GM18526 (cell line): ENCODE data around the gene SCCPDH.

Experiments
- POLR2A ChIP-seq: IDR thresholded peaks from 3 replicates; pipeline ENCODE4 v1.6.1; 2011; ENCODE audit not compliant: insufficient read length; ENCODE audit errors: extremely low read depth

Gene SCCPDH

DNA sequence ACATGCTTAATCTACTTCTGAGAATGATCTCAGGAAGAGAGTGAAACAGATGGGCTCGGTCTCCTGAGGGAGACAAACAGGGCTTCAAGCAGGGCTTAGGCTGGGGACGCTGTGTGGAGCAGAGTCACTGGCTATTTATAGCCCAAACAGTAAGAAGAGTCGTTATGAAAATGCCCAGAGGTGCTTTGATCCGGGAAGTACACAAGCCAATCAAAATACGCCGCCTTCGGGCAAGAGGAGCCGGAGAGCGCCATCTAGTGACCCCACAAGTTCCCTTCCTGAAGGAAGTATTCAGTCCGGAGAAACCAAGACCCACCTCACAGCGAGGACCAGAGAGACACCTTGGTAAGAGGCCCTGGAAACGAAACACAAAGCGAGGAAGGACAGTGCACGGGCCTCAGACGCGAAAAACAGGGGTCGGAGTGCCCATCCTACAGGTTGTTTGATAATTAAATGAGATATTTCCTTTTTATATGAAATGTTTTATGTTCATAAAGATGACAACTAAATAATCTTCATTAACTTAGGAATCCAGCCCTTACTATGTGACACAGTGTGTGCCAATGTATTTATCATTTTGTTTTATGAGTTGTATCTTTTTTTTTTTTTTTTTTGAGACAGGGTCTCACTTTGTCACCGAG is 25.0 kb upstream of the SCCPDH start:
- TF ChIP-seq POLR2A, result no peak

DNA sequence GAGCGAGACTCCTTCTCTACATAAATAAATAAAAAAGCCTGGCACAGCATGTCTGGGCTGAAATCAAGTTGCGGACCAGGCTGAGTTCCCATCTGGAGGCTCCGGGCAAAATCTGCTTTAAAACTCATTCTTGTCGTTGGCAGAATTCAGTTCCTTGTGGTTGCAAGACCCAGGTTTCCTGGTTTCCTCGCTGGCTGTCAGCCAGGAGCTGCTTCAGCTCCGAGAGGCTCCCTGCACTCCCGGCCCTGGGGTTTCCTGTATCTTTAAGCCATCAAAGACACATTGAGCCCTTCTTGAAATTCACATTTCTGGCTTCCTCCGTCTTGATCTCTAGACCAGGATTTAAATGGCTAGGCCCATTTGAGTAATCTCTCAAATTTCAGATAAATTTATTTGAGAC is 20.6 kb upstream of the SCCPDH start:
- TF ChIP-seq POLR2A, result no peak

DNA sequence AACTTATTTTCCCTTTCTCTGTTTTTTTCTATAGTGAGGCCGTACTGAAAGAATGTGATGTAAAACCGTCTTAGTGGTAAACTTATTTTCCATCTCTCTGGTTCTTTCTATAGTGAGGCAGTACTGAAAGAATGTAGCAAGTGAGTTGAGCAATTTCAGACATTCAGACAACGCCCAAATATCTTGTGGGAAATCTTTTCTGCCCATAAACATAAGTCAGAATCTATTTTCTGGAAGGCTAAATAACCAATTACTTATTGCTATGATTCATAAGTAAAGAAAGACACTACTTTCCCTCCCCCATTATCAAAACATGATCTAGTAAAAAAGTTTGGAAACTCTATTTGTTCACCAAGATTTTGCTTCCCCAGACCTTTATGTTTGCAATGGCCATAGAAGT is 18.8 kb upstream of the SCCPDH start:
- no peak for TF ChIP-seq POLR2A

DNA sequence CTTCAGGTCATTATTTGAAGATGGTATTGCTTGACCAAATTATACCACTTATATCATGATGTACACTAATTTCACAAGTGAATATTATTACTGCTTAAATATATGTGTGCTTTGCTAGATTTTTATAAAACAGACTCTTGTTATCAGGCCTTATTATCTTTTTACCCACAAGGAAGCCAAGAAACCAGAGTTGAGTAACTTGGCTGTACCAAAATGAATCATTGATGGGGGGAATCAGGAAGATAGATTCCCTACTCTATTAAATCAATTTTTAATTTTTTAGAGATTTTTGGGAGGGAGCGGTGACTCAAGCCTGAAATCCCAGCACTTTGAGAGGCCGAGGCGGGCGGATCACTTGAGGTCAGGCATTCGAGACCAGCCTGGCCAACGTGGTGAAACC is 16.0 kb upstream of the SCCPDH start:
- no peak for TF ChIP-seq POLR2A

DNA sequence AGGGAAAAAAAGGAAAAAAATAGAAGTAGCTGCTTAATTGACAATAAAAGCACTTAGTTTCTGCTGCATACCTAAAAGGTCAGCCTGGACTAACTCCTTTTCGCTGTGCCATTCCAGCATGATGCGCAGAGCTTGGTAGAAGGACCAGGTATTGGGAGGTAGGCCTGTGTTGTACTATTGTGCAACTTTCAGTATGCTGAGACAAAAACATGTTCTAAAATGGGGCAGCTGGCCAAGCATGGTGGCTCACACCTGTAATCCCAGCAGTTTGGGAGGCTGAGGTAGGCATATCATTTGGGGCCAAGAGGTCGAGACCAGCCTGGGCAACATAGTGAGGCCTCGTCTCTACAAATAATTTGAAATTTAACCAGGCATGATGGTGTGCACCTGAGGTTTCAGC is 15.0 kb upstream of the SCCPDH start:
- TF ChIP-seq POLR2A, result no peak

DNA sequence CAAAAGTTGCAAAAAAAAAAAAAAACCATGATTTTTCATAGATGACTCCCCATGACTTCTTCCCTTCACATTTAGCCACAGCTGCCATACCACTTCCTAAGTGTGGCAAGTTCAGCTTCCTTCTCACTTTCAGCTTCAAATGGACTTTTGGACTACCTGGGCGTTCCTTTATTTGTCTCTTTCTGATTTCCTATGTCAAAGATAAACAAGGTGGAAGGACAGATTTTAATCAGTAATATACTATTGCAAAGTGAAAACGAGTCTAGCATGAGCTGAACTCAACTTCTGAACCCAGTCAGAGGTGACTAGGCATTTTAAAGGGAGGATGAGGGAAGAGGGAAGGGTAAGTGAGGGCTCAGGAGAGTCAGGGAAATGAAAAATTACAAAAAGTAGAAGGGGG is 14.4 kb upstream of the SCCPDH start:
- no peak for TF ChIP-seq POLR2A

DNA sequence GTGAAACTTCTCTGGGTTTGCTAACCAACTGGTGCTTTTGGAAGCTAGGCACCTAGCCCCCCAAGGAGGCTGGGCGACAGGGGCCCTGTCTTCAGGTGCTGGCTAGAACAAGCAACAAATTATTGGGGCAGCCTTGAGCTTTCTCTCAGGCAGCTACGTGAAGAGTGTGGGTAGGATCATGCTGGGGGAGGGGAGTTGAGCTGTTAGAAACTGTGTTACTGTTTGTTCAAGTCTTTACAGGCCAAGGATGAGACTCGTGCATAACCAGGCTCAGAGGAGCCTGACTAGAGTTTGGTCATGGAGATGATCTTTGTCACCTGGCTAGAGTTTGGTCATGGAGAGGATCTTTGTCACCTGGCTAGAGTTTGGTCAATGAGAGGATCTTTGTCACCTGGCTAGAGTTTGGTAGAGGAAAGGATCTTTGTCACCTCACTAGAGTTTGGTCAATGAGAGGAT is 12.6 kb upstream of the SCCPDH start:
- TF ChIP-seq POLR2A, result no peak

DNA sequence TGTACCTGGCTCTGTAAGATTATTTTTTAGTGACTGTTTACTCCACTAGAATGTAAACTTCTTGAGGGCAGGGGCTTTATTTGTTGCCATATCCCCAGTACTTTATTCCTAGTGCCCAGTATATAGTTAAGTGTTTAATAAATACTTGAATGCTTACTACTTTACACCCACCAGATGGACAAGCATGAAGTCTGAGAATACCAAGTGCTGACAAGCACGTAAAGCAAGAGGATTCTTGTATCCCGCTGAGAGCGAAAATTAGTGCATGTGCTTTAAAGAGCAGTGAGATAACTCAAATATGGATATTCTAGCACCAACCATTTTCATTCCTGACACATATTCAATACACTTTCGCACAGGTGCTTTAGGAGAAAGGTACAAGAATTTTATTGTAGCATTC is 1.5 kb upstream of the SCCPDH start:
- TF ChIP-seq POLR2A, result no peak

DNA sequence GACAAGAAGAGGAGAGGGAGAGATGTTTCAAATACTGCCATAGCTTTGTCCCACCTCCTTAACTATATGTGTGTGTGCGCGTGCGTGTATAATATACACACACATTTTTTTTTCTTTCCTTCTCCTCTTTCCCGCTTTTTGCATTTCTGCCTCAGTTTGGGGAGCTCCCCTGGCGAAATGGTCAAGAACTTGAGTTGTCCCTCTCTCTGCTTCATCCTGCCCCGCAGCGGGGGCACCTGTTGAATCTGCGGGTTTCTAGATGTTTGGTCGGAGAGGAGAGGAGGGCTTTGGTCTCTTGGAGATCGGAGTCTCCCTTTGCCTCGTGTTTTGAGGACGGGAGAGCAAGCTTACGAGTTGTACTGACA is 504 bp downstream of the SCCPDH start:
- TF ChIP-seq POLR2A, result no peak

DNA sequence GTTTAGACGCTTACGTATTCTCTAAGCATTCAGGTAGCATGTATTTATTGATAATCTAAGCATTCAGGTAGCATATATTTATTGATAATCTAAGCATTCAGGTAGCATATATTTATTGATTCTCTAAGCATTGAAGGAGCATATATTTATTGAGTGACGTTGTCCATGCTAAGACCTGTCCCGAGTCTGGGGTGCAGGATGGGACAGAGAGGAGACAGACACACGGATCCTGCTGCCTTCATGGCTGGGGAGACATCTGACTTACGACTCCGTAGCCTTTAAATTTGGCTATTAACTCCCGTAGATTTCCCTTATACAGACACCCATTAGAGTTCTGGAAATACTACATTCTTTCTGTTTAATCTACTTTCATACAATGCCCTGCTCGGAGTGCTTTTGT is 982 bp downstream of the SCCPDH start:
- TF ChIP-seq POLR2A, result no peak

DNA sequence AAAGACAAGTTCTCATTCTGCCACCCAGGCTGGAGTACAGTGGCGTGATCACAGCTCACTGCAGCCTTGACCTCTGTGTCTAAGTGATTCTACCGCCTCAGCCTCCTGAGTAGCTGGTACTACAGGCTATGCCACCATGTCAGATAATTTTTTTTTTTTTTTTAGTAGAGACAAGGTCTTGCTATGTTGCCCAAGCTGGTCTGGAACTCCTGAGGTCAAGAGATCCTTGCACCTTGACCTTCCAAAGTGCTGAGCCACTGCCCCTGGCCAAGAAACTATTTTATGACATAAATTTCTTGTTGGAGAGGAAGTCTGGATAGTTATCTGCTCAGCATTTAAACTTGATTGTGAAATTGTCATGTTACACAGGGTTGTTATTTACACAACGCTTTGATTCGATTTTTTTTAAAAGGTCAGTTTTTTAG is 2.1 kb downstream of the SCCPDH start:
- no peak for TF ChIP-seq POLR2A

DNA sequence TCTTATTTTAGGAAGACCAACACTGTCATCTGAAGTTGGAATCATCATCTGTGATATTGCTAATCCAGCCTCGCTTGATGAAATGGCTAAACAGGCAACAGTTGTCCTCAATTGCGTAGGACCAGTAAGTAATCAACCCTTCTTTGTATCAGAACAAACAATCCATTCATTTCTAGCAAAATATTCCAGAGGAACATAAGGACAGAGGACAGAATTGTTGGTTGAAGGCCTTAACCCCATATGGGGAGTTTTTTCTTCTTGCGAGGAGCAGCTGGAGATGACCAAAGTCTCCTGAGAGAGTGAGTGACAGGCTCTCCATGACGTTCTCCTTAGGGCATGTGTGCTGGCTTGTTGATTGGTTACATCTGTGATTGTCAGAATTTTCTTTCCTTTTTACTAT is 2.7 kb downstream of the SCCPDH start:
- TF ChIP-seq POLR2A, result no peak

DNA sequence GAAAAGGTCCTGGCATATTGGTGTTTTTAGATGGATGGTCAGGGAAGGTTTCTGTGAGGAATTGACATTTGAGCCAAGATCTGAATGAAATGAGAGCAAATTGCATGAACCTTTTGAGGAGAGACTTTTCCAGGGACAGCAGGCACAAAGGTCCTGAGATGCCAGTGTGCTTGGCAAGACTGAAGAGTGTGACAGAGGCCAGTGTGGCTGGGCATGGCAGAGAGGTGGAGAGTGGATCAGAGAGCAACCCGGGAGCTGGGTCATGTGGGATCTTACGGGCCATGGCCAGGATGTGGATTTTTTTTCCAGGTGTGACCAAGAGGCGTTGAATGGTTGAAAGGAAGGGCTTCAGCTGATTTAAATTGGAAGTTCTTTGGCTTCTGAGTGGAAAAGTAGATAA is 3.4 kb downstream of the SCCPDH start:
- TF ChIP-seq POLR2A, result no peak

DNA sequence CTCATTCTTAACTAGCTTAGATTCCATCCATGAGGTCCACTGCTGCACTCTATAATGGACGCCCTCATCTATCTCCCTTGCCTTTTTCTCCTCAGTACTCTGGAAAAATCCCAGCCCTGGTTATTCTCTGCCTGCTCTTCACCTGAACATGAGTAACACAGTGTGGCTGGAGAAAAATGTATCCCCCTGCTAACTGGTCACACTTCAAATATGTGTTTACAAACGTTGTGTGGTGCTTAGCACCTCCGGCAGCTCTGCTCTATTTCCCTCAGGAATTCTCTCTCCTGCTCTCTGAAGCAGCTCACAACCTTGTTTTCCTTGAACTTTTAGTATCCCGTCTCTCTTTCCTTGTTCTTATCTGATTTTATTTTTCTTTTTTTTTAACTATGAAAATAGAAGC is 4.1 kb downstream of the SCCPDH start:
- TF ChIP-seq POLR2A, result no peak

DNA sequence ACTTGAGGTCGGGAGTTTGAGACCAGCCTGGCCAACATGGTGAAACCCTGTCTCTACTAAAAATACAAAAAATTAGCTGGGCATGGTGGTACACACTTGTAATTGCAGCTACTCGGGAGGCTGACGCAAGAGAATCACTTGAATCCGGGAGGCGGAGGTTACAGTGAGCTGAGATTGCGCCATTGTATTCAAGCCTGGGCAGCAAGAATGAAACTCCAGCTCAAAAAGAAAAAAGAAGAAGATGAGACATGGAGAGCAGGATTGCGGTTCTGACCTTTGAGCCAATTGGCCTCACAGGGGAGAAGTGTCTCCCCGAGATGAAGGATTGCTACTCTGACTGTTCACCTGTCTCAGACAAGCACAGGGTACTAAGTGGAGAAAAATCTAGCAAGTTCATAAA is 6.6 kb downstream of the SCCPDH start:
- TF ChIP-seq POLR2A, result no peak

DNA sequence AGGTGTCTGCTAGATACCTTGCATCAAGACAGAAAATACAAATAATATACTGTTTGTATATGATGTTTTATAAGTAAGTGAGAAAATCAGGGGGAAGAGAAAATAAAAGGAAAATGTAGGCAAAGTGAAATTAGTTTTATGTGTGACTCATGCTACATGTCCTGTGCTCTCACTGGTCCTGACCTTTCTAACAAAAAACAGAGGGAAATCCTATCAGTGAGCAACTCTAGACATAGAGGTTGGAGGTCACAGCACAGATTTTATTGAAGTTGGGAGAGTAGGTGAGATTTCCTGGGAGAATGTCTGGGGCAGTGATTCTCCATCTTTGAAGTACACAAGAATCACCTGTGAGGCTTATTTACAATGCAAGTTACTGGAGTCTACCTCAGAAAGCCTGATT is 9.5 kb downstream of the SCCPDH start:
- no peak for TF ChIP-seq POLR2A

DNA sequence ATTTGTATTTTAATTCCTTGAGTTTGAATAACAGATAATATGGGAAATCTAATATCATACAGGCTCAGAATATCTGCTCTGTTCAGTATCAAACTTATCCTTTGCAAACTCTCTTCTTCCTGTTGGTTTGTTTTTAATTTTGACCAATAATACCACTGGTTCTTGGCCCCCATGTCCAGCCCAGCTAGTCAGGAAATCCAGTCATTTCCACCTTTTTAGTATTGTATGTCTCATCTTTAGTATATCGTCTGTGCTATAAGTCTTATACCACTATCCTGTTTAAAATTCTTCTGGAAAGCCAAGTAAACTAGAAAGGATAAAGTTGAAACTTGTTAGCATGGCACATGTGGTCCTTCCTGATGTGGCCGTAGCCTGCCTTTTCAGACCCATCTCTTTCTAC is 10.7 kb downstream of the SCCPDH start:
- TF ChIP-seq POLR2A, result no peak

DNA sequence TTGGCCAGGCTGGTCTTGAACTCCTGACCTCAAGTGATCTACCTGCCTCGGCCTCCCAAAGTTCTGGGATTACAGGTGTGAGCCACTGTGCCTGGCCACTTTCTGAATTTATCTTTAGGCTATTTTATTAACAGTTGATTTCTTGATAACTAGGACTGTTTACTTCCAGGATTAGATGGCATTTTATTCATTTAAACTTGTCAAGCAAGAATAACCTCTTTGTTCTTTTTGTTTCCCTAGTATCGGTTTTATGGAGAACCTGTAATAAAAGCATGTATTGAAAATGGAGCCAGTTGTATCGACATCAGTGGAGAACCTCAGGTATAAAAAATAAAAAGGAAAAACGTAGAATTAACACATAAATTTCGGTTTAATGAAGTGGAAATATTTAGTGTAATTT is 11.5 kb downstream of the SCCPDH start:
- no peak for TF ChIP-seq POLR2A
